GM12873 (cell line): ENCODE results near the gene NFKB2.

Experiments used
- CTCF ChIP-seq: IDR thresholded peaks from 2 replicates; pipeline ENCODE4 v1.5.1; 2012; ENCODE audit warnings: low read depth, mild to moderate bottlenecking, moderate library complexity, low read length, control low read depth; ENCODE audit not compliant: insufficient read depth; ENCODE audit errors: missing control alignments

The NFKB2 gene

GRCh38 chr10:102395400-102396316, at the start of gene NFKB2:
Gene NFKB2, plus strand, starts transcription at chr10:102395705. Its CDS starts 255 bp downstream, at chr10:102395960.
- TF ChIP-seq CTCF: no peak

GRCh38 chr10:102347236-102347828, 48.2 kb upstream of the NFKB2 start:
- peak; percentile 49 for TF ChIP-seq CTCF

- peak; percentile 93 for TF ChIP-seq CTCF
These were observed 43.3 kb upstream of the NFKB2 start for GRCh38 chr10:102352066-102352715.

- no peak for TF ChIP-seq CTCF
These were observed 41.1 kb upstream of the NFKB2 start for GRCh38 chr10:102354451-102354850.

- TF ChIP-seq CTCF: no peak
These were observed 36.7 kb upstream of the NFKB2 start for GRCh38 chr10:102358712-102359382.

- no peak for TF ChIP-seq CTCF
These were observed 28.1 kb upstream of the NFKB2 start for GRCh38 chr10:102367441-102367840.
